Measurements from ENCODE around the gene GINM1.

GINM1 gene

GRCh38 chr6:149636124-149636523 is 69.9 kb downstream of the GINM1 start:
- Histone ChIP-seq H3K4me2 (ENCODE audit: low read length) (no peak overlapping the region), H3K36me3 (replicated peaks; ENCODE audit: low read depth, low read length) (peaks cover 16% of the 10 kb centered on the region), H3K79me2 (ENCODE audit: low read length) (peaks cover 73% of the 10 kb centered on the region), H3K27me3 (ENCODE audit: low read depth, low read length) (no peaks in the 10 kb centered on the region), H4K20me1 (ENCODE audit: insufficient read depth, low read length) (no peaks in the 10 kb centered on the region), H3K4me1 (ENCODE audit: low read length) (peaks cover 27% of the 10 kb centered on the region), H3K9ac (ENCODE audit: low read length) (no peak overlapping the region), H2AFZ (ENCODE audit: low read depth, low read length) (no peak overlapping the region), H3K27ac (ENCODE audit: low read length) (no peak overlapping the region), H3K9me3 (ENCODE audit: insufficient read depth, low read length) (no peaks in the 10 kb centered on the region), H3K4me3 (ENCODE audit: low read length) (no peak overlapping the region)
- TF ChIP-seq CTCF (IDR thresholded peaks at IDR 0.05; ENCODE audit: low read depth, low read length) (no peak), EZH2phosphoT487 (IDR thresholded peaks at IDR 0.05; ENCODE audit: low read depth) (no peak)

All from OCI-LY3 (cell line).